WTC11 (cell line): ENCODE measurements around the gene PTPRH. TPM values are rescaled to one million over a fixed set of nuclear protein-coding genes. Genes with fewer than 3 reads are reported as not detected.
A peak's percentile ranks its signal among the peaks of the same experiment; 100 is the strongest.

Experiments used
- ATAC-seq: fragments of 200-7000 bp; cut with Tn5 transposase; 2 replicates; pipeline ENCODE4 v1.10.0; 2021; ENCODE audit warnings: mild to moderate bottlenecking, moderate library complexity
- CTCF ChIA-PET: fragments of 300-600 bp; sonication (Branson Sonifier 250); formaldehyde crosslinking; loops from one replicate; lab custom pipeline; 2021; ENCODE audit warnings: antibody characterized with exemption; lab: Charles Lee
- POLR2A ChIA-PET: fragments of 350-600 bp; sonication (Branson Sonifier 250); formaldehyde crosslinking; loops from one replicate; lab custom pipeline; 2021; ENCODE audit warnings: antibody characterized with exemption; lab: Charles Lee
- DNase-seq: peaks from one replicate; pipeline ENCODE4 v3.0.0; 2021; ENCODE audit warnings: low spot score
- H3K27ac Mint-ChIP-seq: 2 replicates; pipeline ENCODE4 v1.8.0; 2021; ENCODE audit warnings: mixed read lengths
- H3K27me3 Mint-ChIP-seq: 2 replicates; pipeline ENCODE4 v1.8.0; 2021; ENCODE audit warnings: low read depth, mild to moderate bottlenecking, moderate library complexity, mixed read lengths
- H3K36me3 Mint-ChIP-seq: 2 replicates; pipeline ENCODE4 v1.8.0; 2021; ENCODE audit warnings: mixed read lengths
- H3K4me1 Mint-ChIP-seq: 2 replicates; pipeline ENCODE4 v1.8.0; 2022; ENCODE audit warnings: mixed read lengths
- H3K4me3 Mint-ChIP-seq: 2 replicates; pipeline ENCODE4 v1.8.0; 2021; ENCODE audit warnings: mild to moderate bottlenecking, moderate library complexity, mixed read lengths
- H3K9me3 Mint-ChIP-seq: 2 replicates; pipeline ENCODE4 v1.8.0; 2021; ENCODE audit warnings: mixed read lengths
- ATF2 ChIP-seq: sonication (generic); formaldehyde crosslinking; IDR thresholded peaks from 2 replicates; pipeline ENCODE4 v1.8.1; 2022; ENCODE audit warnings: low read depth, missing genetic modification reagents, borderline replicate concordance
- CREB1 ChIP-seq: sonication (generic); formaldehyde crosslinking; IDR thresholded peaks from 2 replicates; pipeline ENCODE4 v1.8.0; 2023; ENCODE audit warnings: mild to moderate bottlenecking, missing genetic modification reagents
- ERG ChIP-seq: fragments of 250-450 bp; sonication (Bioruptor Pico); IDR thresholded peaks from 2 replicates; pipeline ENCODE4 v1.8.0; 2021; ENCODE audit warnings: mild to moderate bottlenecking
- GABPB1 ChIP-seq: sonication (generic); formaldehyde crosslinking; IDR thresholded peaks from 2 replicates; pipeline ENCODE4 v1.8.1; 2023; ENCODE audit warnings: mild to moderate bottlenecking, missing genetic modification reagents
- GRHL2 ChIP-seq: fragments of 250-450 bp; sonication (Bioruptor Pico); IDR thresholded peaks from 2 replicates; pipeline ENCODE4 v1.8.0; 2022; ENCODE audit warnings: mild to moderate bottlenecking, moderate library complexity; ENCODE audit not compliant: insufficient replicate concordance, severe bottlenecking
- IRF2 ChIP-seq: sonication (generic); formaldehyde crosslinking; IDR thresholded peaks from 2 replicates; pipeline ENCODE4 v1.8.0; 2022; ENCODE audit warnings: low read depth, missing genetic modification reagents, borderline replicate concordance
- JUN ChIP-seq: sonication (generic); formaldehyde crosslinking; IDR thresholded peaks from 2 replicates; pipeline ENCODE4 v1.8.0; 2023; ENCODE audit warnings: mild to moderate bottlenecking, missing genetic modification reagents
- NFATC4 ChIP-seq: fragments of 250-450 bp; sonication (Bioruptor Pico); IDR thresholded peaks from 2 replicates; pipeline ENCODE4 v1.9.0; 2021; ENCODE audit warnings: mild to moderate bottlenecking
- NFYB ChIP-seq: sonication (generic); formaldehyde crosslinking; conservative IDR thresholded peaks from 2 replicates; pipeline ENCODE4 v1.8.0; 2022; ENCODE audit warnings: low read depth, missing genetic modification reagents
- SOX15 ChIP-seq: fragments of 250-450 bp; sonication (Bioruptor Pico); IDR thresholded peaks from 2 replicates; pipeline ENCODE4 v1.9.0; 2021; ENCODE audit warnings: mild to moderate bottlenecking
- SP1 ChIP-seq: sonication (generic); formaldehyde crosslinking; conservative IDR thresholded peaks from 2 replicates; pipeline ENCODE4 v1.8.1; 2022; ENCODE audit warnings: missing genetic modification reagents
- TCF7 ChIP-seq: sonication (generic); formaldehyde crosslinking; IDR thresholded peaks from 2 replicates; pipeline ENCODE4 v1.8.0; 2022; ENCODE audit warnings: mild to moderate bottlenecking, low read depth, missing genetic modification reagents, moderate library complexity
- TEAD4 ChIP-seq: sonication (generic); formaldehyde crosslinking; IDR thresholded peaks from 2 replicates; pipeline ENCODE4 v1.8.0; 2022; ENCODE audit warnings: mild to moderate bottlenecking, missing genetic modification reagents
- USF1 ChIP-seq: sonication (generic); formaldehyde crosslinking; IDR thresholded peaks from 2 replicates; pipeline ENCODE4 v1.8.0; 2022; ENCODE audit warnings: mild to moderate bottlenecking, missing genetic modification reagents
- ZBTB21 ChIP-seq: sonication (generic); formaldehyde crosslinking; IDR thresholded peaks from 2 replicates; pipeline ENCODE4 v1.8.1; 2023; ENCODE audit warnings: mild to moderate bottlenecking, missing genetic modification reagents, borderline replicate concordance
- ZNF138 ChIP-seq: sonication (generic); formaldehyde crosslinking; conservative IDR thresholded peaks from 2 replicates; pipeline ENCODE4 v1.8.1; 2022; ENCODE audit warnings: mild to moderate bottlenecking, moderate library complexity, missing genetic modification reagents
- ZNF263 ChIP-seq: sonication (generic); formaldehyde crosslinking; IDR thresholded peaks from 2 replicates; pipeline ENCODE4 v1.8.1; 2022; ENCODE audit warnings: low read depth, mild to moderate bottlenecking, moderate library complexity, missing genetic modification reagents
- ZNF423 ChIP-seq: fragments of 250-450 bp; sonication (Bioruptor Pico); IDR thresholded peaks from 2 replicates; pipeline ENCODE4 v2.1.2; 2022; ENCODE audit warnings: mild to moderate bottlenecking, moderate library complexity
- total RNA-seq: library from RNA; stranded (reverse); gene quantifications from 3 replicates; pipeline ENCODE4 v1.2.3, GENCODE V29; 2021
- TF ChIP-seq, protein P1 (sequence below): sonication (generic); formaldehyde crosslinking; IDR thresholded peaks from 2 replicates; pipeline ENCODE4 v1.8.1; 2023; ENCODE audit warnings: mild to moderate bottlenecking, missing genetic modification reagents, moderate library complexity
- TF ChIP-seq, protein P2 (sequence below): sonication (generic); formaldehyde crosslinking; IDR thresholded peaks from 2 replicates; pipeline ENCODE4 v1.8.0; 2022; ENCODE audit warnings: missing genetic modification reagents
- TF ChIP-seq, protein P3 (sequence below): sonication (generic); formaldehyde crosslinking; IDR thresholded peaks from 2 replicates; pipeline ENCODE4 v1.8.0; 2023; ENCODE audit warnings: missing genetic modification reagents, mild to moderate bottlenecking, borderline replicate concordance

The PTPRH gene
- total RNA-seq, 1 experiment from 2014 or later: 0.63 TPM

GRCh38 chr19:55141696-55142095 is 67.6 kb downstream of the PTPRH start:
- Mint-ChIP-seq H3K27me3 (peaks cover 9% of the 10 kb centered on the region), H3K9me3 (no peaks in the 10 kb centered on the region), H3K4me1 (peaks cover 25% of the 10 kb centered on the region), H3K4me3 (peak overlapping the region; percentile 76), H3K27ac (no peak overlapping the region), H3K36me3 (peaks cover 8% of the 10 kb centered on the region)
- TF ChIP-seq ZNF138 (CRISPR knock-in tag) (no peak), CREB1 (CRISPR knock-in tag) (no peak), IRF2 (no peak), ERG (no peak)
- peak; percentile 38 for DNase-seq
- POLR2A ChIA-PET: interaction anchor here (0.6 to 2.1 kb wide), 2 partner anchors 15 to 24 kb away, joined by 3 to 8 read pairs; no protein-coding TSS in a partner anchor
- CTCF ChIA-PET: interaction anchor here (0.6 to 6.1 kb wide), 34 partner anchors 9 to 711 kb away, joined by 3 to 103 read pairs (median 5); partner anchors contain the start of genes DNAAF3, FIZ1, HSPBP1 and PPP1R12C
- ATAC-seq: no peak

- H3K4me3 Mint-ChIP-seq: no peak overlapping the region
- H3K9me3 Mint-ChIP-seq: no peaks in the 10 kb centered on the region
- H3K27me3 Mint-ChIP-seq: peaks cover 6% of the 10 kb centered on the region
- ATAC-seq (no peak), DNase-seq (no peak)
- CTCF ChIA-PET: interaction anchor here (4.5 kb wide), 1 partner anchor 8 kb away, joined by 29 read pairs; no protein-coding TSS in a partner anchor
- peaks cover 7% of the 10 kb centered on the region for H3K36me3 Mint-ChIP-seq
- H3K4me1 Mint-ChIP-seq: peaks cover 31% of the 10 kb centered on the region
- POLR2A ChIA-PET: no interaction called here
- TF ChIP-seq TCF7 (CRISPR knock-in tag) (no peak), TEAD4 (CRISPR knock-in tag) (no peak), SOX15 (CRISPR knock-in tag) (no peak), GRHL2 (CRISPR knock-in tag) (no peak), NFYB (no peak), SP1 (no peak), USF1 (CRISPR knock-in tag) (no peak), ZNF423 (no peak), NFATC4 (CRISPR knock-in tag) (no peak), ZBTB21 (CRISPR knock-in tag) (no peak), IRF2 (no peak), ATF2 (CRISPR knock-in tag) (no peak), ZNF263 (CRISPR knock-in tag) (no peak), GABPB1 (CRISPR knock-in tag) (no peak), JUN (no peak)
- TF ChIP-seq, protein P1, sequence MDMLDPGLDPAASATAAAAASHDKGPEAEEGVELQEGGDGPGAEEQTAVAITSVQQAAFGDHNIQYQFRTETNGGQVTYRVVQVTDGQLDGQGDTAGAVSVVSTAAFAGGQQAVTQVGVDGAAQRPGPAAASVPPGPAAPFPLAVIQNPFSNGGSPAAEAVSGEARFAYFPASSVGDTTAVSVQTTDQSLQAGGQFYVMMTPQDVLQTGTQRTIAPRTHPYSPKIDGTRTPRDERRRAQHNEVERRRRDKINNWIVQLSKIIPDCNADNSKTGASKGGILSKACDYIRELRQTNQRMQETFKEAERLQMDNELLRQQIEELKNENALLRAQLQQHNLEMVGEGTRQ (CRISPR knock-in tag): no peak
- TF ChIP-seq, protein P2, sequence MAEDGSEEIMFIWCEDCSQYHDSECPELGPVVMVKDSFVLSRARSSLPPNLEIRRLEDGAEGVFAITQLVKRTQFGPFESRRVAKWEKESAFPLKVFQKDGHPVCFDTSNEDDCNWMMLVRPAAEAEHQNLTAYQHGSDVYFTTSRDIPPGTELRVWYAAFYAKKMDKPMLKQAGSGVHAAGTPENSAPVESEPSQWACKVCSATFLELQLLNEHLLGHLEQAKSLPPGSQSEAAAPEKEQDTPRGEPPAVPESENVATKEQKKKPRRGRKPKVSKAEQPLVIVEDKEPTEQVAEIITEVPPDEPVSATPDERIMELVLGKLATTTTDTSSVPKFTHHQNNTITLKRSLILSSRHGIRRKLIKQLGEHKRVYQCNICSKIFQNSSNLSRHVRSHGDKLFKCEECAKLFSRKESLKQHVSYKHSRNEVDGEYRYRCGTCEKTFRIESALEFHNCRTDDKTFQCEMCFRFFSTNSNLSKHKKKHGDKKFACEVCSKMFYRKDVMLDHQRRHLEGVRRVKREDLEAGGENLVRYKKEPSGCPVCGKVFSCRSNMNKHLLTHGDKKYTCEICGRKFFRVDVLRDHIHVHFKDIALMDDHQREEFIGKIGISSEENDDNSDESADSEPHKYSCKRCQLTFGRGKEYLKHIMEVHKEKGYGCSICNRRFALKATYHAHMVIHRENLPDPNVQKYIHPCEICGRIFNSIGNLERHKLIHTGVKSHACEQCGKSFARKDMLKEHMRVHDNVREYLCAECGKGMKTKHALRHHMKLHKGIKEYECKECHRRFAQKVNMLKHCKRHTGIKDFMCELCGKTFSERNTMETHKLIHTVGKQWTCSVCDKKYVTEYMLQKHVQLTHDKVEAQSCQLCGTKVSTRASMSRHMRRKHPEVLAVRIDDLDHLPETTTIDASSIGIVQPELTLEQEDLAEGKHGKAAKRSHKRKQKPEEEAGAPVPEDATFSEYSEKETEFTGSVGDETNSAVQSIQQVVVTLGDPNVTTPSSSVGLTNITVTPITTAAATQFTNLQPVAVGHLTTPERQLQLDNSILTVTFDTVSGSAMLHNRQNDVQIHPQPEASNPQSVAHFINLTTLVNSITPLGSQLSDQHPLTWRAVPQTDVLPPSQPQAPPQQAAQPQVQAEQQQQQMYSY (CRISPR knock-in tag): no peak
- TF ChIP-seq, protein P3, sequence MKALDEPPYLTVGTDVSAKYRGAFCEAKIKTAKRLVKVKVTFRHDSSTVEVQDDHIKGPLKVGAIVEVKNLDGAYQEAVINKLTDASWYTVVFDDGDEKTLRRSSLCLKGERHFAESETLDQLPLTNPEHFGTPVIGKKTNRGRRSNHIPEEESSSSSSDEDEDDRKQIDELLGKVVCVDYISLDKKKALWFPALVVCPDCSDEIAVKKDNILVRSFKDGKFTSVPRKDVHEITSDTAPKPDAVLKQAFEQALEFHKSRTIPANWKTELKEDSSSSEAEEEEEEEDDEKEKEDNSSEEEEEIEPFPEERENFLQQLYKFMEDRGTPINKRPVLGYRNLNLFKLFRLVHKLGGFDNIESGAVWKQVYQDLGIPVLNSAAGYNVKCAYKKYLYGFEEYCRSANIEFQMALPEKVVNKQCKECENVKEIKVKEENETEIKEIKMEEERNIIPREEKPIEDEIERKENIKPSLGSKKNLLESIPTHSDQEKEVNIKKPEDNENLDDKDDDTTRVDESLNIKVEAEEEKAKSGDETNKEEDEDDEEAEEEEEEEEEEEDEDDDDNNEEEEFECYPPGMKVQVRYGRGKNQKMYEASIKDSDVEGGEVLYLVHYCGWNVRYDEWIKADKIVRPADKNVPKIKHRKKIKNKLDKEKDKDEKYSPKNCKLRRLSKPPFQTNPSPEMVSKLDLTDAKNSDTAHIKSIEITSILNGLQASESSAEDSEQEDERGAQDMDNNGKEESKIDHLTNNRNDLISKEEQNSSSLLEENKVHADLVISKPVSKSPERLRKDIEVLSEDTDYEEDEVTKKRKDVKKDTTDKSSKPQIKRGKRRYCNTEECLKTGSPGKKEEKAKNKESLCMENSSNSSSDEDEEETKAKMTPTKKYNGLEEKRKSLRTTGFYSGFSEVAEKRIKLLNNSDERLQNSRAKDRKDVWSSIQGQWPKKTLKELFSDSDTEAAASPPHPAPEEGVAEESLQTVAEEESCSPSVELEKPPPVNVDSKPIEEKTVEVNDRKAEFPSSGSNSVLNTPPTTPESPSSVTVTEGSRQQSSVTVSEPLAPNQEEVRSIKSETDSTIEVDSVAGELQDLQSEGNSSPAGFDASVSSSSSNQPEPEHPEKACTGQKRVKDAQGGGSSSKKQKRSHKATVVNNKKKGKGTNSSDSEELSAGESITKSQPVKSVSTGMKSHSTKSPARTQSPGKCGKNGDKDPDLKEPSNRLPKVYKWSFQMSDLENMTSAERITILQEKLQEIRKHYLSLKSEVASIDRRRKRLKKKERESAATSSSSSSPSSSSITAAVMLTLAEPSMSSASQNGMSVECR (CRISPR knock-in tag): no peak
- H3K27ac Mint-ChIP-seq: no peak overlapping the region
These were observed 71.4 kb downstream of the PTPRH start for GRCh38 chr19:55137915-55138314.
